ENCODE results near the gene GIMAP7. TPM values are rescaled to one million over a fixed set of nuclear protein-coding genes. Genes with fewer than 3 reads are reported as not detected.

The GIMAP7 gene
- total RNA-seq, 1 donor from 2014 or later, result 8.2 TPM

Other genes starting within 250 kb of the GIMAP7 start
- 6.3 TPM for gene LRRC61, start 191.5 kb upstream of the GIMAP7 start, total RNA-seq
- gene ACTR3C, start 191.3 kb upstream of the GIMAP7 start, total RNA-seq, result 12.1 TPM
- gene RARRES2, start 173.2 kb upstream of the GIMAP7 start, total RNA-seq, result 35.5 TPM
- gene REPIN1, start 146.1 kb upstream of the GIMAP7 start, total RNA-seq, result 76.1 TPM
- 17.1 TPM for gene ZNF775, start 135.5 kb upstream of the GIMAP7 start, total RNA-seq
- 12.2 TPM for gene GIMAP8, start 64.2 kb upstream of the GIMAP7 start, total RNA-seq
- gene GIMAP4, start 52.5 kb downstream of the GIMAP7 start, total RNA-seq, result 42.2 TPM
- 20.9 TPM for gene GIMAP6, start 117.5 kb downstream of the GIMAP7 start, total RNA-seq
- 14.8 TPM for gene GIMAP2, start 170.8 kb downstream of the GIMAP7 start, total RNA-seq
- 3.2 TPM for gene GIMAP1, start 201.7 kb downstream of the GIMAP7 start, total RNA-seq
- 23.8 TPM for gene GIMAP5, start 222.5 kb downstream of the GIMAP7 start, total RNA-seq